HG03045 (cell line): Measurements from ENCODE around the gene DNER.
"Not testable (repeated sequence)": the region's sequence is repeated elsewhere in the genome, so short reads cannot be mapped to it uniquely, and the experiment has no call there.

Experiments used
- ATAC-seq: cut with Tn5 transposase; IDR thresholded peaks from one replicate; pipeline ENCODE4 v1.9.1; 2021; ENCODE audit warnings: mild to moderate bottlenecking, moderate library complexity; ENCODE audit not compliant: unreplicated experiment

The DNER gene

DNA sequence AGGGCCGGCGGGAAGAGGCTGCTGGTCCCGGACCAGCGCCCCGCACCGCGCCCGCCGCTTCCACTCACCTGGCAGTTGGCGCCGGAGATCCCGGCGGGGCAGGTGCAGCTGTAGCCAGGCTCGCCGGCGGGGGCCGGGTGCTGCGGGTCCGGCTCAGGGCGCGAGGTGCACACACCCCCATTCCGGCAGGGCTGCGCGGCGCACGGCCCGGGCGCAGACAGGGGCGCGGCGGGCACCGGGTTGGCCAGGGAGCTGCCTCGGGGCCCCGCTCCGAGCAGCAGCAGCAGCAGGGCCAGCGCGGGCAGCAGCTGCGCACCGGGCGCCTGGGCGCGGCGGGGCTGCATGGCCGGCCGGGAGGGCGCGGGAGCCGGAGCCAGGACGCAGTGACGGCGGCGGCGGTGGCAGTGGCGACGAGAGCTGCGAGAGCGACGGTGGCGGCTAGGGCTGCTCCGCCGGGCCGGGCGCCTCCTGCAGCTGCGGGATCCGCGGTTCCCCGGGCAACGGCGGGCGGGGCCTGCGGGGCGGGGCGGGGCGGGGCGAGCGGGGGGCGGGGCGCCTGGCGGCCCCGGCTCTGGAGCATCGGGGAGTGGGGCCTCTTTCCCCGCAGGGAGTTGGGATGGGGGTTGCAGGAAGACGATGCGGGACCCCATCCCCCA is at the start of gene DNER:
Gene DNER (minus strand): TSS at position 476 of the 656 bp plus-strand sequence. CDS start 132 bp downstream, at position 344.
- peak; percentile 83 for ATAC-seq

DNA sequence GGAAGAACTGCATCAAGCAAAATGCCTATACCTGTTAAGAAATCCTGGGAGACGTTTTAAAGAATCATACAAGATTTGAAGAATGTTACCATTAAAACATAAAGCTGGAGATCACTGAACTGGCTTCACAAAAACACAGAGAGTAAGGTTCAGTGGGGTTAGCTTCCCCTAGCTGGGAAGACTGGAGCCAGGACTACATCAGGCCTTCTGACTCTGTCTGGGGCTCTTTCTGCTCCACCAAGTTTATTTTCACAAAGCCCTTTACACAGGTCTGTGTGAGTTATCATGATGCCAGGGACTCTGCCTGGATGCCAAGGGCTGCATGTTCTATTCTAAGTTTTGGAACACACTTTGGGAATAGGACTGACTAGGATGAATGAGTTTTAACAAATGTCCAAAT is 47.3 kb upstream of the DNER start:
- no peak for ATAC-seq

GRCh38 chr2:229757462-229757861 is 43.1 kb upstream of the DNER start:
- not testable (repeated sequence) for ATAC-seq

GRCh38 chr2:229752970-229753729 is 38.8 kb upstream of the DNER start:
- no peak for ATAC-seq

GRCh38 chr2:229749779-229750178 is 35.4 kb upstream of the DNER start:
- no peak for ATAC-seq

DNA sequence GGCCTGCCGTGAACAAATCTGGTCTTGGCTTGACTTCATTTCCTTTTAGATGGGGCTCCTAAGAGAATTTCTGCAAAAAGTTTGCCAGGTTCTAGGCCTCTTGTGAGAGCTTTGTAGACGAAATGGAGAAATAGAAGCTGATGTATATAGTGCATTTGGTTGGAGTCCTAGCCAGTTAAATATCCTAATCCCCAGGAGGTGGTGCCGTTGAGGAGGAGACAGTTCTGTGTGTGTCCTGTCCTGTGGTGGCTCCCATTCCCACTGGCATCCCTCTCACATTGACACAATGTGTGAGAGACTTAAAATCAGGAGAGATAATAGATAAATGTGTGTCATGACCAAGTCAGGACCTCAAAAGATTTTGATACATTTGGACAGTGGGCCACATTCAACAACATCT is 34.6 kb upstream of the DNER start:
- ATAC-seq, result no peak

- ATAC-seq, result not testable (repeated sequence)
Observed at GRCh38 chr2:229742691-229743090, 28.3 kb upstream of the DNER start.

DNA sequence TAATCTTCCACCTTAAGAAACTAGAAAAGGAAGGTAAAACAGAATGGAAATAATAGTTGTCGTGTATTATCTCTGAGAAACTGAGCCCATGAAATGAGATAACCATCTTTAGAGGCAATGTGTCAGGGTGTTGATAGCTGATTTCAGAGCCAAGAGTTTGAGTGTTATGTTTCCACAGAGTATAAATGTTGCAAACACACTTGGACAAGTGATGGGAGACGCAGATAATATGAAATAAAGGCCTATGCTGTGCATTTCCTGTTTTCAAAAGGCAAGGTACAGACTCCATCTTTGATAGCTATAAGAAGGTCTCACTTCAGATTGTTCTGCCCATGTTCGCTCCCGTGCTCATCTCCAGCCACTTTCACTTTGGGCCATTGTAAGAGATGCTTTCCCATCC is 25.9 kb upstream of the DNER start:
- no peak for ATAC-seq

DNA sequence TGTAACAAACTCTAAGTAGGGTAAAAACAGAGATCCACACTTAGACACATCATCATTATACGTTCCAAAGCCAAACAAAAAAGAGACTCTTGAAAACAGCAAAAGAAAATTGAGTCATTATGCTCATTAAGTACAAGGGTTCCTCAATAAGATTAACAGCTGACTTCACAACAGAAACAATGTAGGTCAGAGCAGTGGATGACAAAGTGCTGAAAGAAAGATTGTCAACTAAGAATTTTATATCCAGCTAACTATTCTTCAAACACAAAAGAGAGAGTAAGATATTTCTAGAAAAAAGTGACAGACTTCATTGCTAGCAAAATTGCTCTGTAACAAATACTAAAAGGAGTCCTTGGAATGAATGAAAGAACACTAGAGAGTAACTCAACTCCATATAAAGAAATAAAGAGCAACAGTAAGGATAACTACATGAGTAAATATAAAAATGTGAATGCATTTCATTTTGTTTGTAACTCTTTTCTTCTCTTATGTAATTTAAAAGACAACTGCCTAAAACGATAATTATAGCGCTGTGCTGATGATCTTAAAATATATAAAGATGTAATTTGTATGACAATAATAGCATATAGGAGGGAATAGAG is 23.8 kb upstream of the DNER start:
- no peak for ATAC-seq

DNA sequence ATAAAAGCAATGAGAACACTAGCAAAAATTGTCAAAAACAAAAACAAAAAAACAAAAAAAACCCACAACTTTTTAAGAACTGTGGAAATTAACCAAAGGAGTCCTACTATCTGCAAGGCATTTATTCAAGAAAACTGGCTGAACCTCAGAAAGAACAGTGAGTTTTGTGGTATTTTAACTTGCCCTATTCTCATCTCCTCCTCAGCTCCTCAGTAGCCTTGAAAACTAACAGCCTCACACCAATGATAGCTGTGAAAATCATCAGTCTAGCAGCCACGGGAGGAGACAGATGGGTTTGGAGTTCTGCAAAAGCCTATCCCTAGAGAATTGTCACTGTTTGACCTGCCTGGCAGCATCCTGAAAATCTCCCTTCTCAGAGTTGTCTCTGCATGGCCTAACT is 20.1 kb upstream of the DNER start:
- no peak for ATAC-seq

GRCh38 chr2:229733611-229734245 is 19.4 kb upstream of the DNER start:
- ATAC-seq, result no peak

DNA sequence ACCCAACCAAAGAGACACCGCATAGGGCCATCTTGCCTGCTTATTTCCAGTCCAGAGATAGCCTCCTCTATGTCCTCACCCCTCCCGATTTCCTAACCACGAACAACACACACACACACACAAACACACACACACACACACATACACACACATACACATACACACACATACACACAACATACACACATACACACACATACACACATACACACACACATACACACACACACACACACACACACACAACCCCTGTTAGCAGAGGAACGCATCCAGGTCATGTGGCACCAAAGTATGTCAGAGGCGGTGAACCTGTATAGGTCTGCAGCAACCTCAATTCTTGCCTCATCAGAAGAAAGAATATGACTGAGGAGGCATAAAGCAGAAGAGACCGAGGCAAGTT is 18.5 kb upstream of the DNER start:
- ATAC-seq, result no peak

DNA sequence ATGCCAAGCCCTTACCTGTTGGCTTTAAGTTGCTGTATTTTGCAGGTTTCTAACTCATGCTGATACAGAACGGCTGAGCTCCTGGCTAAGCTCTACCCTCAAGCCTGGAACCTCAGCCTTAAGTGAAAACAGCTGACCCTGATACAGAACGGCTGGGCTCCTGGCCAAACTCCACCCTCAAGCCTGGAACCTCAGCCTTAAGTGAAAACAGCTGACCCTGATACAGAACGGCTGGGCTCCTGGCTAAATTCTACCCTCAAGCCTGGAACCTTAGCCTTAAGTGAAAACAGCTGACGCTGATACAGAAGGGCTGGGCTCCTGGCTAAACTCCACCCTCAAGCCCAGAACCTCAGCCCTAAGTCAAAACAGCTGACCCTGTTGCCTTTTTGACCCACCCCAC is 17.6 kb upstream of the DNER start:
- ATAC-seq, result no peak

GRCh38 chr2:229731363-229731762 is 17.0 kb upstream of the DNER start:
- ATAC-seq, result no peak

- no peak for ATAC-seq
Observed at GRCh38 chr2:229728370-229728769, 14.0 kb upstream of the DNER start.

- no peak for ATAC-seq
Observed at GRCh38 chr2:229726643-229727042, 12.3 kb upstream of the DNER start.

- ATAC-seq, result no peak
Observed at GRCh38 chr2:229725716-229726574, 11.6 kb upstream of the DNER start.

- not testable (repeated sequence) for ATAC-seq
Observed at GRCh38 chr2:229723192-229723591, 8.8 kb upstream of the DNER start.

DNA sequence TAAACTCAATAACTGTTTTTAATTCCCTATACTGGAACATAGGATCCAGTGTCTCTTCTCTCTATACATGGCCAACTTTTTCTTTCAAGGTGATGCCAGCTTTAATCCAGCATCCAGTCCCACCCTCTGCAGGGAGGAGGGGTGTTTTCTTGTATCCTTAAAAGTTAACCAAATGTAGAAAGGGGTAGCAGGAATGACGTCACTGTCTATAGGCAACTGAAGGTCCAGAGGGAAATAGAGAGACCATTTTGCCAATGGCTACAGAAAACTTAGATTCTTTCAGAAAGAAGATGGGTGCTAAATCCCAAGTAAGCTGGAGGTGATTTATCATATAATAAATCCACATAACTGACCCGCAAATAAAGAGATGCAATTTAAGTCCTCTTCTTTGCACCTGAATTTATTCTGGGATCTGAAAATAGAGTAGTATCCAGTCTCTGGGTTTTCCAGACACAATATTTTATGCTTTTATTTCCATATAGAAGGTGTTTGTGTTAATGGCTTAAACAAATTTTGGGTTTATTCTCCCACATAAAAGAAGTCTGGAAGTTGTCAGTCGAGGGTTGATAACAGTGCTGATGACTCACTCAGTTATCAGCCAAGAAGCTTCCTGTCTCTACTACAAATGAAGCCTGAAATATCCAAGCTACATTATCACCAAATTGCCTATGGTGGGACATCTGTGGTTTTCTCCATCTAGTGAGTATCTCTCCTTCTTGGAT is 5.7 kb upstream of the DNER start:
- ATAC-seq, result no peak

DNA sequence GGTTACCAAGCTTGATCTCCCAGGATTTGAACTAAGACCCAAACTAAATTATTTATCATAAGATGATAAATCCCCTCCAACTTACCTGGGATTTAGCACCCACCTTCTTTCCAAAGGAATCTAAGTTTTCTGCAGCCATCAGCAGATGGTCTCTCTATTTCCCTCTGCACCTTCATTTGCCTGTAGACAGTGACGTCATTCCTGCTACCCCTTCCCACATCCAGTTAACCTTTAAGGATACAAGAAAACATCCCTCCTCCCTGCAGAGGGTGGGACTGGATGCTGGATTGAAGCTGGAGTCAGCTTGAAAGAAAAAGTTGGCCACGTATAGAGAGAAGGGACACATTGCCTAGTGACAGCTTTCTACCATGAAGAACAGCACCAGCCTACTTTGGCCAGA is 3.7 kb upstream of the DNER start:
- no peak for ATAC-seq
